Measurements from ENCODE around the gene STKLD1. TPM values are rescaled to one million over a fixed set of nuclear protein-coding genes. Genes with fewer than 3 reads are reported as not detected.

STKLD1 gene
- total RNA-seq, 4 donors from 2014 or later, result 0.68 to 1.5 TPM; not detected in 2

GRCh38 chr9:133429641-133430161 is 53.5 kb downstream of the STKLD1 start:
- Histone ChIP-seq H3K4me3 (no peak overlapping the region), H3K9me3 (no peaks in the 10 kb centered on the region), H3K27me3 (peaks cover 28% of the 10 kb centered on the region), H3K4me1 (peaks cover 4 to 15% (median 15%) of the 10 kb centered on the region in 4 donors), H3K27ac (no peak overlapping the region), H3K36me3 (no peaks in the 10 kb centered on the region)
- intact Hi-C loops (cut with DNase I; ENCODE audit: low total_unique reads) (no loop called here), in situ Hi-C loops (cut with MboI; ENCODE audit: low pct_ligation_motif_present in 1 of 4, low pct_unique_long_range_greater_than_20kb in 1 of 4, low sequenced_read_pairs in 3 of 4) (no loop called here)
- TF ChIP-seq CTCF (IDR thresholded peaks at IDR 0.05) (peak; percentile 15 to 45 (median 22)), EP300 (IDR thresholded peaks at IDR 0.05; ENCODE audit: low read depth) (no peak)
- DNase-seq, result peak; percentile 59
- WGBS, 2 donors (ENCODE audit: low coverage in 1 of 2), result 39% methylated on average over 38 of the region's 49 CpGs; no CpG with 5 or more reads in 1 of the 2 donors

- no peak for DNase-seq
- Histone ChIP-seq H3K27me3 (peaks cover 28% of the 10 kb centered on the region), H3K36me3 (no peaks in the 10 kb centered on the region), H3K4me3 (no peak overlapping the region), H3K27ac (no peak overlapping the region), H3K9me3 (no peaks in the 10 kb centered on the region), H3K4me1 (peaks cover 4 to 15% (median 15%) of the 10 kb centered on the region in 4 donors)
- in situ Hi-C loops (cut with MboI; ENCODE audit: low pct_ligation_motif_present in 1 of 4, low pct_unique_long_range_greater_than_20kb in 1 of 4, low sequenced_read_pairs in 3 of 4), result no loop called here
- TF ChIP-seq EP300 (IDR thresholded peaks at IDR 0.05; ENCODE audit: low read depth) (no peak), POLR2AphosphoS5 (IDR thresholded peaks at IDR 0.05) (no peak), CTCF (IDR thresholded peaks at IDR 0.05) (no peak), POLR2A (IDR thresholded peaks at IDR 0.05) (no peak)
- WGBS, 2 donors (ENCODE audit: low coverage in 1 of 2), result 91% methylated on average over 1 of the region's 1 CpG; no CpG with 5 or more reads in 1 of the 2 donors
- intact Hi-C loops (cut with DNase I; ENCODE audit: low total_unique reads), result no loop called here
These were observed 54.1 kb downstream of the STKLD1 start for GRCh38 chr9:133430244-133430643.

GRCh38 chr9:133433351-133433843 is 57.2 kb downstream of the STKLD1 start:
- no peaks in the 10 kb centered on the region for H3K9me3 ChIP-seq
- H3K36me3 ChIP-seq, result no peaks in the 10 kb centered on the region
- no peak for DNase-seq
- intact Hi-C loops (cut with DNase I; ENCODE audit: low total_unique reads), result no loop called here
- in situ Hi-C loops (cut with MboI; ENCODE audit: low pct_ligation_motif_present in 1 of 4, low pct_unique_long_range_greater_than_20kb in 1 of 4, low sequenced_read_pairs in 3 of 4), result no loop called here
- WGBS, 2 donors (ENCODE audit: low coverage in 1 of 2), result 88% methylated on average over 11 of the region's 11 CpGs; no CpG with 5 or more reads in 1 of the 2 donors
- H3K4me3 ChIP-seq, result no peak overlapping the region
- peaks cover 12% of the 10 kb centered on the region for H3K27me3 ChIP-seq
- peaks cover 0 to 13% (median 8%) of the 10 kb centered on the region in 4 donors for H3K4me1 ChIP-seq
- no peak overlapping the region for H3K27ac ChIP-seq
- no peak for TF ChIP-seq POLR2A (IDR thresholded peaks at IDR 0.05)
- TF ChIP-seq EP300 (IDR thresholded peaks at IDR 0.05; ENCODE audit: low read depth), result no peak
- TF ChIP-seq POLR2AphosphoS5 (IDR thresholded peaks at IDR 0.05), result no peak
- no peak for TF ChIP-seq CTCF (IDR thresholded peaks at IDR 0.05)

GRCh38 chr9:133436681-133437080 is 60.5 kb downstream of the STKLD1 start:
- in situ Hi-C loops (cut with MboI; ENCODE audit: low pct_ligation_motif_present in 1 of 4, low pct_unique_long_range_greater_than_20kb in 1 of 4, low sequenced_read_pairs in 3 of 4) (no loop called here), intact Hi-C loops (cut with DNase I; ENCODE audit: low total_unique reads) (no loop called here)
- H3K4me3 ChIP-seq, result no peak overlapping the region
- WGBS, 2 donors (ENCODE audit: low coverage in 1 of 2), result 90% methylated on average over 16 of the region's 16 CpGs; no CpG with 5 or more reads in 1 of the 2 donors
- no peaks in the 10 kb centered on the region for H3K9me3 ChIP-seq
- no peak for DNase-seq
- no peaks in the 10 kb centered on the region for H3K27me3 ChIP-seq
- H3K4me1 ChIP-seq, result no peaks in the 10 kb centered on the region
- no peaks in the 10 kb centered on the region for H3K36me3 ChIP-seq
- no peak overlapping the region for H3K27ac ChIP-seq
- TF ChIP-seq POLR2A (IDR thresholded peaks at IDR 0.05) (no peak), POLR2AphosphoS5 (IDR thresholded peaks at IDR 0.05) (no peak), EP300 (IDR thresholded peaks at IDR 0.05; ENCODE audit: low read depth) (no peak), CTCF (IDR thresholded peaks at IDR 0.05) (no peak)
